GM20000 (cell line): ENCODE data around the gene ORC1.

Source experiments
- DNase-seq: peaks from one replicate; pipeline ENCODE4 v3.0.0; 2012; ENCODE audit warnings: low spot score
- TF ChIP-seq, protein P1 (sequence below): IDR thresholded peaks from 2 replicates; pipeline ENCODE4 v1.5.1; 2012; ENCODE audit warnings: mild to moderate bottlenecking, control low read depth; ENCODE audit errors: extremely low read depth, missing control alignments

The ORC1 gene

GRCh38 chr1:52404116-52404974, at the start of gene ORC1, which contains the start of gene PRPF38A:
Gene ORC1 (minus strand): TSS chr1:52404423. CDS start chr1:52402223, 2,200 bp downstream.
Gene PRPF38A (plus strand): TSS chr1:52404602. CDS start chr1:52404750, 148 bp downstream.
- peak; percentile 95 for DNase-seq
- TF ChIP-seq, protein P1, sequence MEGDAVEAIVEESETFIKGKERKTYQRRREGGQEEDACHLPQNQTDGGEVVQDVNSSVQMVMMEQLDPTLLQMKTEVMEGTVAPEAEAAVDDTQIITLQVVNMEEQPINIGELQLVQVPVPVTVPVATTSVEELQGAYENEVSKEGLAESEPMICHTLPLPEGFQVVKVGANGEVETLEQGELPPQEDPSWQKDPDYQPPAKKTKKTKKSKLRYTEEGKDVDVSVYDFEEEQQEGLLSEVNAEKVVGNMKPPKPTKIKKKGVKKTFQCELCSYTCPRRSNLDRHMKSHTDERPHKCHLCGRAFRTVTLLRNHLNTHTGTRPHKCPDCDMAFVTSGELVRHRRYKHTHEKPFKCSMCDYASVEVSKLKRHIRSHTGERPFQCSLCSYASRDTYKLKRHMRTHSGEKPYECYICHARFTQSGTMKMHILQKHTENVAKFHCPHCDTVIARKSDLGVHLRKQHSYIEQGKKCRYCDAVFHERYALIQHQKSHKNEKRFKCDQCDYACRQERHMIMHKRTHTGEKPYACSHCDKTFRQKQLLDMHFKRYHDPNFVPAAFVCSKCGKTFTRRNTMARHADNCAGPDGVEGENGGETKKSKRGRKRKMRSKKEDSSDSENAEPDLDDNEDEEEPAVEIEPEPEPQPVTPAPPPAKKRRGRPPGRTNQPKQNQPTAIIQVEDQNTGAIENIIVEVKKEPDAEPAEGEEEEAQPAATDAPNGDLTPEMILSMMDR = no peak

DNA sequence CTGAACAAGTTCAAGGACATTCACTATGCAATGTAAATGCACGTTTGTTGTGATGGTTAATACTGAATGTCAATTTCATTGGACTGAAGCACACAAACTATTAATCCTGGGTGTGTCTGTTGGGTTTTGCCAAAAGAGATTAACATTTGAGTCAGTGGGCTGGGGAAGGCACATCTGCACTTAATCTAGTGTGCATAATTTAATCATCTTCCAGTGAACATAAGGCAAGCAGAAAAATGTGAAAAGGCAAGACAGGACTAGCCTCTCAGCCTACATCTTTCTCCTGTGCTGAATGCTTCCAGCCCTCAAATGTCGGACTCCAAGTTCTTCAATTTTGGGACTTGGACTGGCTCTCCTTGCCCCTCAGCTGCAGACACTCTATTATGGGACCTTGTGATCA, 40.2 kb upstream of the ORC1 start:
- no peak for DNase-seq
- TF ChIP-seq, protein P1 = no peak

- DNase-seq = no peak
- TF ChIP-seq, protein P1 = no peak
Measured at GRCh38 chr1:52439976-52440375, 35.8 kb upstream of the ORC1 start.

- DNase-seq = no peak
- TF ChIP-seq, protein P1 = no peak
Measured at GRCh38 chr1:52436817-52437216, 32.6 kb upstream of the ORC1 start.

GRCh38 chr1:52435650-52436049, 31.4 kb upstream of the ORC1 start:
- no peak for DNase-seq
- TF ChIP-seq, protein P1 = no peak

DNA sequence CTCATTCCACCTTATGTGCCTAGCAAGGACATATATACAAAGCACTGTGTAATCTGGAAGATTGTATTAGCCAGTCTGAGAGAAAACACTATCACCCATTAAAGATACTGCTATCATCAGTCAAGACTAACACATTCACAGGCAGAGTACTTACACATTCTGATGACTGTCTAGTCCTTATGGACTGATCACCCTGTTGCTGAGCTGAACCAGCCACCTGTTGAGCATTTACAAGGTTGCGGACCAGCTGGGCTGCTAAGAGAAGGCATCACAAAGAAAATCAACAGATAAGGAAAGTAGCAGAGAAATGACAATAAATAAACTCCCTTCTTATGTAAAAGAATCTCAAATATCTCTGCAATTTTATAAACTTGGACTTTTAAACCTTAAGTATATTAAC, 31.0 kb upstream of the ORC1 start:
- DNase-seq = no peak
- TF ChIP-seq, protein P1 = no peak

- TF ChIP-seq, protein P1 = no peak
- DNase-seq = no peak
Measured at GRCh38 chr1:52432807-52433206, 28.6 kb upstream of the ORC1 start.
